GM19455 (cell line): ENCODE measurements around the gene STH.

ENCODE experiments used
- ATAC-seq: cut with Tn5 transposase; IDR thresholded peaks from one replicate; pipeline ENCODE4 v1.9.1; 2021; ENCODE audit not compliant: unreplicated experiment

Gene STH

DNA sequence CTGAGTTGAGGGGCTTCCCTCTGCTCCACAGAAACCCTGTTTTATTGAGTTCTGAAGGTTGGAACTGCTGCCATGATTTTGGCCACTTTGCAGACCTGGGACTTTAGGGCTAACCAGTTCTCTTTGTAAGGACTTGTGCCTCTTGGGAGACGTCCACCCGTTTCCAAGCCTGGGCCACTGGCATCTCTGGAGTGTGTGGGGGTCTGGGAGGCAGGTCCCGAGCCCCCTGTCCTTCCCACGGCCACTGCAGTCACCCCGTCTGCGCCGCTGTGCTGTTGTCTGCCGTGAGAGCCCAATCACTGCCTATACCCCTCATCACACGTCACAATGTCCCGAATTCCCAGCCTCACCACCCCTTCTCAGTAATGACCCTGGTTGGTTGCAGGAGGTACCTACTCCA lies 26.0 kb downstream of the STH start:
- no peak for ATAC-seq

- ATAC-seq: no peak
Observed at GRCh38 chr17:46025510-46026165, 26.6 kb downstream of the STH start.

DNA sequence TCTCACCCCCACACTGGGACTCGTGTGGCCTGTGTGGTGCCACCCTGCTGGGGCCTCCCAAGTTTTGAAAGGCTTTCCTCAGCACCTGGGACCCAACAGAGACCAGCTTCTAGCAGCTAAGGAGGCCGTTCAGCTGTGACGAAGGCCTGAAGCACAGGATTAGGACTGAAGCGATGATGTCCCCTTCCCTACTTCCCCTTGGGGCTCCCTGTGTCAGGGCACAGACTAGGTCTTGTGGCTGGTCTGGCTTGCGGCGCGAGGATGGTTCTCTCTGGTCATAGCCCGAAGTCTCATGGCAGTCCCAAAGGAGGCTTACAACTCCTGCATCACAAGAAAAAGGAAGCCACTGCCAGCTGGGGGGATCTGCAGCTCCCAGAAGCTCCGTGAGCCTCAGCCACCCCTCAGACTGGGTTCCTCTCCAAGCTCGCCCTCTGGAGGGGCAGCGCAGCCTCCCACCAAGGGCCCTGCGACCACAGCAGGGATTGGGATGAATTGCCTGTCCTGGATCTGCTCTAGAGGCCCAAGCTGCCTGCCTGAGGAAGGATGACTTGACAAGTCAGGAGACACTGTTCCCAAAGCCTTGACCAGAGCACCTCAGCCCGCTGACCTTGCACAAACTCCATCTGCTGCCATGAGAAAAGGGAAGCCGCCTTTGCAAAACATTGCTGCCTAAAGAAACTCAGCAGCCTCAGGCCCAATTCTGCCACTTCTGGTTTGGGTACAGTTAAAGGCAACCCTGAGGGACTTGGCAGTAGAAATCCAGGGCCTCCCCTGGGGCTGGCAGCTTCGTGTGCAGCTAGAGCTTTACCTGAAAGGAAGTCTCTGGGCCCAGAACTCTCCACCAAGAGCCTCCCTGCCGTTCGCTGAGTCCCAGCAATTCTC lies 27.4 kb downstream of the STH start:
- no peak for ATAC-seq

- ATAC-seq: no peak
Observed at GRCh38 chr17:46027048-46027975, 28.3 kb downstream of the STH start.

- no peak for ATAC-seq
Observed at GRCh38 chr17:46027976-46028325, 28.9 kb downstream of the STH start.

DNA sequence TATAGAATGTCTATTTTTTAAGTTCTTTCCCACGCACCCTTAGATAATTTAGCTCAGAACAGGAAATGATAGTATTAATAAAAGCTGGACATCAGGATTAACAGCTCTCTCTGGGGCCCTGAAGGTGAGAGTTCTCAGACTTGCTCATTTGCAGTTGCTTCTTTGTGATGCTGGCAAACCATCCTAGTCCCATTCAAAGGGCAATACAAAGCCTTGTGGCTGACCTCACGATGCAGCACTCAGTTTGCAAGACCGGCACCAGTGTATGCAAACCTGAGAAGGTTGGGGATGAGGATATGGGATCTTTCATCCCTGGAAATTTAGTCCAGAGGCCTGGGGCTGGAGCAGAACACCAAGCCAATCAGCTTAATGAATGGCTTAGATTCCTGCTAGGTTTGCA lies 29.3 kb downstream of the STH start:
- ATAC-seq: no peak

- ATAC-seq: no peak
Observed at GRCh38 chr17:46028981-46029565, 30.0 kb downstream of the STH start.

- no peak for ATAC-seq
Observed at GRCh38 chr17:46029627-46030026, 30.6 kb downstream of the STH start.

GRCh38 chr17:46030752-46031151 lies 31.7 kb downstream of the STH start:
- no peak for ATAC-seq

- no peak for ATAC-seq
Observed at GRCh38 chr17:46031440-46031839, 32.4 kb downstream of the STH start.

- ATAC-seq: no peak
Observed at GRCh38 chr17:46031920-46032319, 32.9 kb downstream of the STH start.

GRCh38 chr17:46032909-46033308 lies 33.9 kb downstream of the STH start:
- no peak for ATAC-seq

GRCh38 chr17:46033392-46033791 lies 34.3 kb downstream of the STH start:
- no peak for ATAC-seq

DNA sequence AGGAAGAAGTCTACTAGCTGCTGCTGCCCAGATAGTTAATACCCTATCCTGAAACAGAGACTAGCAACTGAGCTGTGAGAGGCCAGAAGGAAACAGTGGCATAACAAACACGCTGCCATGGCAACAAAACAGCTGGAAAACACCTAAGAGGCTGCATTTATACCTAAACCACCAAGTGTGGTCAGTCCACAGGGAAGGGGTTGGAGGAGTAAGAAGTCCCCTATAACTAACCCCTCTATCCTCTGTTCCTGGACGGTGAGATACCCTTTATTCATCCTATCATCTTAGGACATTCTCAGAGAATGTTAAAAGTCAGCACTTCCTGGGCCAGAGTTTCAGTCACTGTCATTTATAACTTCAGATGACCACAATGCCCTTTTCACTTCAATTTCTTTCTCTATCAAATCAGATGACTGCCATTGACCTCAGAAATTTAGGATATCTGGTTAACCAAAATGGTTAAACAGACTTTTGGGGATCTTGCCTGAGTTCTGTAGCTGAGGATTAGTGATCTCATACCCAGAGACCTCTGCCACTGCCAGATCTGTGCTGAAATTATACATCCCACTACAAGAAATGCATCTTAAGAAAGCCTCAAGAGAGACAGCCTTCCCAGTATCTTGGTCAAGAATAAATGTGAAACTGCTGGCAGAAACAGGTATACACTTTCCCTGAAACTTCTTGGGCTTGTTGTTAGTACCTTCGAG lies 36.2 kb downstream of the STH start:
- ATAC-seq: no peak

- no peak for ATAC-seq
Observed at GRCh38 chr17:46036491-46036890, 37.4 kb downstream of the STH start.

DNA sequence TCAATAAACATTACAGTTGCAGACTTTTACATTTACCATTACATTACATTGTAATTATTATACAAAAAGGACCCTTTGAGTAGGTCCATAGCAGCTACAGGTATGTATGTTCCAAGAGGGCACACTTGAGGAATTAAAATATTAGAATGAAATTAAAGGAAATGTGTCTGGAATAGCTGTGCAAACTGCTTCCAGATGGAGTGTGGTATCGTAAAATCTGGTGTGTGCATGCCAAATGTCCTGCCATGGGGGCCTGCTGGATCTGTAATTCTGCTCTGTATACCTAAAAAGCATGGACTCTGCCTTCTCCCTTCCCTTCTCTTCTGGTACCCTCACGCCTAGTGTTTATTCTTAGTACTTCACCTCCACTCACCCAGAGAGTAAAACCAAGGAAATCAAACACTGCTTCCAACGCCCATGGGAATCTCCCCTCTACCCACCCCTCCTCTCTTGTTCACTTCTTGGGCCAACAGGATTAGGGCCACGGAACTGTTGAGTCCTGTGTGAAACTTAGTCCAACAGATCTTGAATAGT lies 38.7 kb downstream of the STH start:
- ATAC-seq: no peak

DNA sequence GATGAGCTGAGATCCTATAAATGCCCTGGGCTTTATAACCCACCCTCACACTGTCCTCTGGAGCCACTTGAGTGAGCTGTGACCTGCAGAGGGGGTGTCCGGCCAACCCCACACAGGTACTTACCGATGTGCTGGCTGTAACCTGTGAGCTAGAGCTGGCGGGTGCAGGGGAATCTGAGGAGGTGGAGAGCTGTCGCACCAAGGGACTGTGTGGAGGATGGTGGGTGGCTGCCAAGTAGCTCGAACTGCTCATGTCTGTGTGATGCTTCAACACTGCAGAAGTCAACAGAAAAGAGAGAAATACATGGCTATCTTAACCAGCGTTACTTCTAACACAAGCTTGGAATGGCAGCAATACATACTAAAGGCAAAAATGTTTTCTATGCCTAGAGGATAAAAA lies 39.4 kb downstream of the STH start:
- no peak for ATAC-seq

DNA sequence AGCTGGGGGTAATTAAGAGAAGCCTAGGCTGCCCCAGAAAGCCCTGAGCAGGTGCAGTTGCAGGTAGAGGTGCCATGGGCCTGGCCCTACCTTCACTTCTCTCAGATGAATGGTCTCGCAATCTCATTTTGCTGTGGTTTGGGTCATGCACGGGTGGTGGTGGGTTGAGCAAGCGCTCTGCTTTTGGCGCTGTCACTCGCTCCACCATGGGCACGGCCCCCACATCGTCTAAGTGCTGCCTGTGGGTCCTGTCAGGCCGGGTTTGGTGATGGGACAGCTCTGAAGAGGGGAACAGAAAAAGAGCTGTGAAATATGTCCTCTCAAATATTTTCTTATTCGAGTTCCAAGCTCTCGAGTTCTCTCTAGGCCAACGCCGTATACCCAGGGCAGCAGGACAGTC lies 39.9 kb downstream of the STH start:
- ATAC-seq: no peak

- ATAC-seq: no peak
Observed at GRCh38 chr17:46039592-46040186, 40.6 kb downstream of the STH start.

DNA sequence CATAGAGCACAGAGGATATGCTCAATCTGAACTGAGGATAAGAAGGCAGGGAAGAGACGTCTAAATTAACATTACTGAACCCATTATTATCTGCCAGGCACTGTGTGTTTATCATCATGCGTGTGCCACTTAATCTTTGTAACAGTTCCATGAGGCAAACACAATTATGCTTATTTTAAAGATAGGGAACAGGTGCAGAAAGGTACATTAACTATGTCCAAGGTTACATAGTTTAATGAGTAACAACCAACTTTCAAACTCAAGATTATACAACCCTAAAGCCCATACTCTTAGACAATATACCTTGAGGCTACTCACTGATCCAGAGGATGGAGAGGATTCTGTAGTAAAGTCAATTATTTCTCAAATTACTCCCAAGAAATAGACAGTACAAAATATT lies 43.2 kb downstream of the STH start:
- no peak for ATAC-seq
